ENCODE results near the gene DLGAP3. TPM values are rescaled to one million over a fixed set of nuclear protein-coding genes. Genes with fewer than 3 reads are reported as not detected.

DLGAP3 gene
- total RNA-seq, 1 donor = not detected

DNA sequence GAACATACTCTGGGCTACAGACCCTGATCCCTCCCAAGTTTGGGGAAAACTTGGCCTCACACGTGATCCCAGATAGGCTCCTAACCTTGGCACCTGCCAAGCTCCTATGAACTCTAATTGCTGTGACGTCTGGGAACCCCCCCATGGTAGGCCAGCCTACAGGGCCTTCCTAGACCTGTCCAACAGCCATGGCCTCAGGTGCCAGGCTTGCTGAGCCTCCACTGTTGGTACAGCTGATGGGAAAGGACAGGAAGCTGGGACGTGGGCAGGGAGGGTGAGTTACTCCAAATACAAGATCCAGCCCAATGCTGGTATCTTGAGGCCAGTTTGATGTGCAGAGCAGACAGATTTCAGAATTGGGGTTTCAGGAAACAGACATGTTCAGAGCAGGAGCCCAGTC, 89.0 kb downstream of the DLGAP3 start:
- TF ChIP-seq, protein P1, sequence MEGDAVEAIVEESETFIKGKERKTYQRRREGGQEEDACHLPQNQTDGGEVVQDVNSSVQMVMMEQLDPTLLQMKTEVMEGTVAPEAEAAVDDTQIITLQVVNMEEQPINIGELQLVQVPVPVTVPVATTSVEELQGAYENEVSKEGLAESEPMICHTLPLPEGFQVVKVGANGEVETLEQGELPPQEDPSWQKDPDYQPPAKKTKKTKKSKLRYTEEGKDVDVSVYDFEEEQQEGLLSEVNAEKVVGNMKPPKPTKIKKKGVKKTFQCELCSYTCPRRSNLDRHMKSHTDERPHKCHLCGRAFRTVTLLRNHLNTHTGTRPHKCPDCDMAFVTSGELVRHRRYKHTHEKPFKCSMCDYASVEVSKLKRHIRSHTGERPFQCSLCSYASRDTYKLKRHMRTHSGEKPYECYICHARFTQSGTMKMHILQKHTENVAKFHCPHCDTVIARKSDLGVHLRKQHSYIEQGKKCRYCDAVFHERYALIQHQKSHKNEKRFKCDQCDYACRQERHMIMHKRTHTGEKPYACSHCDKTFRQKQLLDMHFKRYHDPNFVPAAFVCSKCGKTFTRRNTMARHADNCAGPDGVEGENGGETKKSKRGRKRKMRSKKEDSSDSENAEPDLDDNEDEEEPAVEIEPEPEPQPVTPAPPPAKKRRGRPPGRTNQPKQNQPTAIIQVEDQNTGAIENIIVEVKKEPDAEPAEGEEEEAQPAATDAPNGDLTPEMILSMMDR (IDR thresholded peaks at IDR 0.05; ENCODE audit: extremely low read depth, low read depth, low read length) = no peak
- Histone ChIP-seq H3K27ac (ENCODE audit: low read depth, low read length) (no peak overlapping the region), H3K36me3 (ENCODE audit: insufficient read depth, low read length) (no peaks in the 10 kb centered on the region), H3K4me1 (ENCODE audit: insufficient read depth, low read length) (peaks cover 3% of the 10 kb centered on the region), H3K4me3 (ENCODE audit: insufficient read depth, low read length) (no peak overlapping the region), H3K9me3 (ENCODE audit: low read depth, low read length) (no peaks in the 10 kb centered on the region), H2AFZ (ENCODE audit: low read length) (no peak overlapping the region), H3K79me2 (ENCODE audit: insufficient read depth, low read length) (no peaks in the 10 kb centered on the region), H4K20me1 (ENCODE audit: insufficient read depth, low read length) (peaks cover 20% of the 10 kb centered on the region), H3K27me3 (ENCODE audit: insufficient read depth, low read length) (no peaks in the 10 kb centered on the region), H3K4me2 (ENCODE audit: insufficient read depth, low read length) (no peak overlapping the region)
- no peak for DNase-seq (ENCODE audit: insufficient read length, low spot score, missing footprints)

DNA sequence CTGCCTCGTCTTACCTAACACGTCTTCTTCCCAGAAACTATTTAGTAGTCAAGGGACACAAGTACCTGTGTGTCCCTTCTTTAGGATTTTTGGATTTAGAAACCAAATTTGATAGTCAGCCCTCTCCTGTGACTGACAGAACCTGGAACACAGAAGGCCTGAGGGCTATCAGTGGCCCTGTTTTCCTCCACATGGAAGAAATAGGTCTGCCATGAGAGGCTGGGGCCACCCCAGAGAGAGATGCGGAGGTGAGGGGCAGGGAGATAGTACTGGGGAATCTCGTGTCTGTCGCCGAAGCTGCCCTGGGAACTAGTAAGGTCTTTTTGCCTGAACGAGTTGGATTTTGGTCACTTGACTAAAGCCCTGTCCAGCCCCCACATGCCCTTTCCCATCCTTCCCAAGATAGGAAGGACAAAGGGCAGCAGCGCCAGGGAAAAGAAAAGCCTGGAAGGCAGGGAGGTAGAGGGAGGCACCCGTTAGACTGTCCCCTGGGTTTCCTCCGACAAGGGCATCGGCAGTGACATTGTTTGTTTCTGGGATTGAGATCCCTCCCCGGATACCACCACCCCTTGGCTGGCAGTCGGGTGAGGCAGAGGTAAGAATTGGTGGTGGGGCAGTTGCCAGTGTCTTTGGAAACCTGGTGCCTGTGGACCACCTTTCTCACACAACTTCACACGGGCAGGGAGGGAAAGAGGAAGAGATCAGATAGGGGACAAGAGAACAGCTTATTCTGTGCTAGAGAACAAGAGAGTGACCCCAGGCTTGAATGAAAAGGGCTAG, 89.7 kb downstream of the DLGAP3 start:
- H3K36me3 ChIP-seq (ENCODE audit: insufficient read depth, low read length) = no peaks in the 10 kb centered on the region
- H3K79me2 ChIP-seq (ENCODE audit: insufficient read depth, low read length) = no peaks in the 10 kb centered on the region
- H3K4me2 ChIP-seq (ENCODE audit: insufficient read depth, low read length) = no peak overlapping the region
- H3K9me3 ChIP-seq (ENCODE audit: low read depth, low read length) = no peaks in the 10 kb centered on the region
- H4K20me1 ChIP-seq (ENCODE audit: insufficient read depth, low read length) = peaks cover 20% of the 10 kb centered on the region
- H2AFZ ChIP-seq (ENCODE audit: low read length) = no peak overlapping the region
- no peak for DNase-seq (ENCODE audit: insufficient read length, low spot score, missing footprints)
- H3K27me3 ChIP-seq (ENCODE audit: insufficient read depth, low read length) = no peaks in the 10 kb centered on the region
- H3K27ac ChIP-seq (ENCODE audit: low read depth, low read length) = no peak overlapping the region
- H3K4me1 ChIP-seq (ENCODE audit: insufficient read depth, low read length) = peaks cover 3% of the 10 kb centered on the region
- TF ChIP-seq, protein P1 (IDR thresholded peaks at IDR 0.05; ENCODE audit: extremely low read depth, low read depth, low read length) = no peak
- no peak overlapping the region for H3K4me3 ChIP-seq (ENCODE audit: insufficient read depth, low read length)

DNA sequence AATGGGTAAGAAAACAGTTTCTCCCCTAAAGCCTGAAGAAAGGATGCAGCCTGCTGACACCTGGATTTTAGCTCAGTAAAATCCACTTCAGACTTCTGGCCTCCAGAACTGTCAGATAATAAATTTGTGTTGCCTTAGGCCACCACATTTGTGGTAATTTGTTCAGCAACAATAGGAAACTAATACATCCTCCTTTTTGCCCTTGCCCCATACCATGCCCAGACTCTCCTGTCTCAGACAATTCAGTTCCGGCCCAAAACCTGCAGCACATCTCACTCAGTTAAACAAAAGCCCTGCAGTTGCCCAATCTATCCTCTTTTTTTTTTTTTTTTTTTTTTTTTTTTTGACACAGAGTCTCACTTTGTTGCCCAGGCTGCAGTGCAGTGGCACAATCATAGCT, 95.7 kb downstream of the DLGAP3 start:
- Histone ChIP-seq H3K36me3 (ENCODE audit: insufficient read depth, low read length) (no peaks in the 10 kb centered on the region), H3K9me3 (ENCODE audit: low read depth, low read length) (no peaks in the 10 kb centered on the region), H4K20me1 (ENCODE audit: insufficient read depth, low read length) (no peaks in the 10 kb centered on the region), H2AFZ (ENCODE audit: low read length) (no peak overlapping the region), H3K4me1 (ENCODE audit: insufficient read depth, low read length) (peaks cover 12% of the 10 kb centered on the region), H3K27me3 (ENCODE audit: insufficient read depth, low read length) (no peaks in the 10 kb centered on the region), H3K4me2 (ENCODE audit: insufficient read depth, low read length) (no peak overlapping the region), H3K79me2 (ENCODE audit: insufficient read depth, low read length) (no peaks in the 10 kb centered on the region), H3K27ac (ENCODE audit: low read depth, low read length) (no peak overlapping the region), H3K4me3 (ENCODE audit: insufficient read depth, low read length) (no peak overlapping the region)
- no peak for DNase-seq (ENCODE audit: insufficient read length, low spot score, missing footprints)
- TF ChIP-seq, protein P1 (IDR thresholded peaks at IDR 0.05; ENCODE audit: extremely low read depth, low read depth, low read length) = no peak

DNA sequence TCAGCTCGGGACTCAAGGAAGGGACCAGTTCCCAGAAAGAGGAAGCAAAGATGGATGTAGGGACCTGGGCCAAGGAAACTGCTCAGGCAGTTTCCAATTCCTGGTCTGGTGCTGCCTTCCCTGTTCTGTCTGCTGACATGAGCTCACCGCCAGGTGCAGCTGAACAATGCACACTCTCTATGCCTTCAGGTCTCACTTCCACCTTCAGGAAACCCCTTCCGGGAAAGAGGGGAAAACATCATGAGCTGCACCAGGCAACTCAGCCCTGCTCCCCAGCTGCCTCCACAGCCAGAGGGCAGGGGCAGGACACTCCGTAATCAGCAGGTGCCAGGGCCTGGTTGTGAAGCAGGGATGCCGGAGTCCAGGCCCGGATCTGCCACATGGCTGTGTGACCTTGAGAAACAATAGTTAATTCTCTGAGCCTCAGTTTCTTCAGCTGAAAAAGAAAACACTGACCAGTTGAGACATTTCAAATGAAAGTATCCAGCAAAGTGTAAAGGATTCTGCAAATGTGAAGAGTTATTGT, 97.7 kb downstream of the DLGAP3 start:
- TF ChIP-seq, protein P1 (IDR thresholded peaks at IDR 0.05; ENCODE audit: extremely low read depth, low read depth, low read length) = no peak

More for the DNA sequence above, 97.7 kb downstream of the DLGAP3 start:
- Histone ChIP-seq H3K79me2 (ENCODE audit: insufficient read depth, low read length) (no peaks in the 10 kb centered on the region), H3K27me3 (ENCODE audit: insufficient read depth, low read length) (no peaks in the 10 kb centered on the region), H3K4me3 (ENCODE audit: insufficient read depth, low read length) (no peak overlapping the region), H3K36me3 (ENCODE audit: insufficient read depth, low read length) (no peaks in the 10 kb centered on the region), H3K27ac (ENCODE audit: low read depth, low read length) (no peak overlapping the region), H2AFZ (ENCODE audit: low read length) (no peak overlapping the region), H3K4me2 (ENCODE audit: insufficient read depth, low read length) (no peak overlapping the region), H4K20me1 (ENCODE audit: insufficient read depth, low read length) (no peaks in the 10 kb centered on the region), H3K4me1 (ENCODE audit: insufficient read depth, low read length) (peaks cover 14% of the 10 kb centered on the region), H3K9me3 (ENCODE audit: low read depth, low read length) (no peaks in the 10 kb centered on the region)
- no peak for DNase-seq (ENCODE audit: insufficient read length, low spot score, missing footprints)
